Iris pigment epithelial cell (primary cell): ENCODE results near the gene SERTM1.

Experiments used
- DNase-seq: peaks from one replicate; pipeline ENCODE4 v3.0.0-alpha.2; 2011; ENCODE audit warnings: low read depth

SERTM1 gene

GRCh38 chr13:36712290-36712689 is 38.5 kb downstream of the SERTM1 start:
- DNase-seq, result no peak

- DNase-seq, result peak; percentile 56
Observed at GRCh38 chr13:36712770-36713169, 39.0 kb downstream of the SERTM1 start.

- no peak for DNase-seq
Observed at GRCh38 chr13:36713887-36714286, 40.1 kb downstream of the SERTM1 start.

GRCh38 chr13:36715841-36716240 is 42.0 kb downstream of the SERTM1 start:
- DNase-seq, result no peak

- no peak for DNase-seq
Observed at GRCh38 chr13:36717017-36717416, 43.2 kb downstream of the SERTM1 start.

- DNase-seq, result peak; percentile 47
Observed at GRCh38 chr13:36717966-36718545, 44.2 kb downstream of the SERTM1 start.

- DNase-seq, result peak; percentile 39
Observed at GRCh38 chr13:36718686-36719085, 44.9 kb downstream of the SERTM1 start.

- DNase-seq, result no peak
Observed at GRCh38 chr13:36724141-36724540, 50.3 kb downstream of the SERTM1 start.

- DNase-seq, result no peak
Observed at GRCh38 chr13:36725936-36726335, 52.1 kb downstream of the SERTM1 start.

GRCh38 chr13:36728006-36728405 is 54.2 kb downstream of the SERTM1 start:
- no peak for DNase-seq

- peak; percentile 63 for DNase-seq
Observed at GRCh38 chr13:36736119-36736726, 62.4 kb downstream of the SERTM1 start.

GRCh38 chr13:36737524-36738083 is 63.8 kb downstream of the SERTM1 start:
- no peak for DNase-seq

GRCh38 chr13:36745436-36745835 is 71.6 kb downstream of the SERTM1 start:
- no peak for DNase-seq

- DNase-seq, result no peak
Observed at GRCh38 chr13:36746051-36746450, 72.2 kb downstream of the SERTM1 start.
